SK-N-SH (cell line): Measurements from ENCODE around the gene ACVRL1.

Experiments used
- CTCF ChIP-seq: fragments of 200-600 bp; sonication (generic); IDR thresholded peaks from 2 replicates; pipeline ENCODE4 v1.6.1; 2017; ENCODE audit warnings: antibody characterized with exemption, mild to moderate bottlenecking, moderate library complexity
- FOXM1 ChIP-seq: IDR thresholded peaks from 2 replicates; pipeline ENCODE4 v1.4.0; 2012; ENCODE audit warnings: low read depth, mild to moderate bottlenecking
- JUND ChIP-seq: IDR thresholded peaks from 2 replicates; pipeline ENCODE4 v1.4.0; 2012
- POLR2AphosphoS5 ChIP-seq: IDR thresholded peaks from 2 replicates; pipeline ENCODE4 v1.6.1; 2012; ENCODE audit warnings: low read depth, low read length
- RCOR1 ChIP-seq: fragments of 150-350 bp; IDR thresholded peaks from 2 replicates; pipeline ENCODE4 v1.6.1; 2017; ENCODE audit warnings: antibody characterized with exemption, low read length
- REST ChIP-seq: IDR thresholded peaks from 2 replicates; pipeline ENCODE4 v1.6.1; 2012; ENCODE audit warnings: mild to moderate bottlenecking, low read depth, low read length, moderate library complexity
- RXRA ChIP-seq: IDR thresholded peaks from 2 replicates; pipeline ENCODE4 v1.4.0; 2012; ENCODE audit warnings: low read depth, mild to moderate bottlenecking, borderline replicate concordance
- SIN3A ChIP-seq: IDR thresholded peaks from 2 replicates; pipeline ENCODE4 v1.6.1; 2012; ENCODE audit warnings: low read depth, mild to moderate bottlenecking, low read length, moderate library complexity, borderline replicate concordance
- SMC3 ChIP-seq: IDR thresholded peaks from 2 replicates; pipeline ENCODE4 v1.6.1; 2012; ENCODE audit warnings: low read depth, low read length, improper control_type of control experiment
- TF ChIP-seq, protein P1 (sequence below): IDR thresholded peaks from 2 replicates; pipeline ENCODE4 v1.4.0; 2012; ENCODE audit warnings: low read depth, borderline replicate concordance

DNA sequence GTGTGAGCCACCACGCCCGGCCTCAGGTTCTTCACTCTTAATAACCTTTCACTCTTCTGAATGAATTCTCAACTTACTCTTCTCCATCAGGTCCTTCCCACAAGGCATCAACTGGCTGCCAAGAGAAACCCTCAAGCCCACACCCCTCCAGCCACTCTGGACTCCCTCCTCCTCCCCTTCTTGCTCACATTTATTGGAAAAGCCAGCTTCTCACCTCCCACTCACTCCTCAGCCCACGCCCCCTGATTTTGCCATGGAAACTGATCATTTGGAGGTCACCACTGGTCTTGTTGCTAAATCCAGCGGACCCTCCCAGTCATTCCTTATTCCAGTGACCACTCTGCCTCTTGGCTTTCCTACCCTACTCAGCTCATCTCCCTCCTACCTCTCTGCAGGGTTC is 26.8 kb downstream of the ACVRL1 start:
- no peak for TF ChIP-seq CTCF
- TF ChIP-seq REST, result no peak
- no peak for TF ChIP-seq SMC3
- no peak for TF ChIP-seq JUND
- TF ChIP-seq, protein P1, sequence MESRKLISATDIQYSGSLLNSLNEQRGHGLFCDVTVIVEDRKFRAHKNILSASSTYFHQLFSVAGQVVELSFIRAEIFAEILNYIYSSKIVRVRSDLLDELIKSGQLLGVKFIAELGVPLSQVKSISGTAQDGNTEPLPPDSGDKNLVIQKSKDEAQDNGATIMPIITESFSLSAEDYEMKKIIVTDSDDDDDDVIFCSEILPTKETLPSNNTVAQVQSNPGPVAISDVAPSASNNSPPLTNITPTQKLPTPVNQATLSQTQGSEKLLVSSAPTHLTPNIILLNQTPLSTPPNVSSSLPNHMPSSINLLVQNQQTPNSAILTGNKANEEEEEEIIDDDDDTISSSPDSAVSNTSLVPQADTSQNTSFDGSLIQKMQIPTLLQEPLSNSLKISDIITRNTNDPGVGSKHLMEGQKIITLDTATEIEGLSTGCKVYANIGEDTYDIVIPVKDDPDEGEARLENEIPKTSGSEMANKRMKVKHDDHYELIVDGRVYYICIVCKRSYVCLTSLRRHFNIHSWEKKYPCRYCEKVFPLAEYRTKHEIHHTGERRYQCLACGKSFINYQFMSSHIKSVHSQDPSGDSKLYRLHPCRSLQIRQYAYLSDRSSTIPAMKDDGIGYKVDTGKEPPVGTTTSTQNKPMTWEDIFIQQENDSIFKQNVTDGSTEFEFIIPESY, result no peak
- no peak for TF ChIP-seq POLR2AphosphoS5
- no peak for TF ChIP-seq RXRA
- TF ChIP-seq RCOR1, result no peak
- no peak for TF ChIP-seq FOXM1
- TF ChIP-seq SIN3A, result no peak
